NCI-H82 (cell line): Measurements from ENCODE around the gene CHAC1.
A peak's percentile ranks its signal among the peaks of the same experiment; 100 is the strongest.

Experiments
- DNase-seq: peaks from one replicate; lab custom pipeline; 2025; lab: John Stamatoyannopoulos, UW

The CHAC1 gene

GRCh38 chr15:40952901-40953712 lies at the start of gene CHAC1:
TSS of gene CHAC1 (plus strand) at chr15:40953471. CDS start at chr15:40953584, 113 bp downstream.
- peak; percentile 99 for DNase-seq

- DNase-seq, result no peak
Observed at GRCh38 chr15:40904552-40905201, 48.6 kb upstream of the CHAC1 start.

GRCh38 chr15:40906091-40906990 lies 46.9 kb upstream of the CHAC1 start:
- DNase-seq, result peak; percentile 91

GRCh38 chr15:40906991-40907802 lies 46.1 kb upstream of the CHAC1 start:
- DNase-seq, result peak; percentile 63

- DNase-seq, result no peak
Observed at GRCh38 chr15:40908095-40908494, 45.2 kb upstream of the CHAC1 start.

- DNase-seq, result no peak
Observed at GRCh38 chr15:40909662-40910630, 43.3 kb upstream of the CHAC1 start.

- peak; percentile 91 for DNase-seq
Observed at GRCh38 chr15:40911141-40911540, 42.1 kb upstream of the CHAC1 start.

GRCh38 chr15:40911693-40912092 lies 41.6 kb upstream of the CHAC1 start:
- DNase-seq, result no peak

- no peak for DNase-seq
Observed at GRCh38 chr15:40912478-40912877, 40.8 kb upstream of the CHAC1 start.

GRCh38 chr15:40914013-40914412 lies 39.3 kb upstream of the CHAC1 start:
- DNase-seq, result no peak

- DNase-seq, result peak; percentile 25
Observed at GRCh38 chr15:40914486-40914885, 38.8 kb upstream of the CHAC1 start.

GRCh38 chr15:40915116-40915661 lies 38.1 kb upstream of the CHAC1 start:
- DNase-seq, result no peak

GRCh38 chr15:40915679-40916078 lies 37.6 kb upstream of the CHAC1 start:
- no peak for DNase-seq

- peak; percentile 38 for DNase-seq
Observed at GRCh38 chr15:40917585-40917984, 35.7 kb upstream of the CHAC1 start.

GRCh38 chr15:40918146-40918798 lies 35.0 kb upstream of the CHAC1 start:
- no peak for DNase-seq

GRCh38 chr15:40918799-40919392 lies 34.4 kb upstream of the CHAC1 start:
- no peak for DNase-seq

GRCh38 chr15:40921949-40922607 lies 31.2 kb upstream of the CHAC1 start:
- DNase-seq, result no peak

GRCh38 chr15:40922608-40923005 lies 30.7 kb upstream of the CHAC1 start:
- DNase-seq, result no peak

- no peak for DNase-seq
Observed at GRCh38 chr15:40923551-40923950, 29.7 kb upstream of the CHAC1 start.
